Keratinocyte (primary cell): Measurements from ENCODE around the gene SERPINA10. TPM values are rescaled to one million over a fixed set of nuclear protein-coding genes. Genes with fewer than 3 reads are reported as not detected.

Source experiments
- DNase-seq: peaks from one replicate; pipeline ENCODE4 v3.0.0-alpha.2; 2011; ENCODE audit warnings: low read depth, missing footprints, low spot score
- FAIRE-seq: peaks from 2 replicates; lab custom pipeline; 2011; peaks lifted over from hg19 to GRCh38; lab: Jason Lieb, UNC
- H2AFZ ChIP-seq: 2 replicates; pipeline ENCODE4 v1.6.0; 2012; ENCODE audit warnings: low read length, control low read depth, inconsistent platforms; ENCODE audit not compliant: control insufficient read depth
- H3K27ac ChIP-seq: 2 replicates; pipeline ENCODE4 v1.5.1; 2011; ENCODE audit warnings: low read length; ENCODE audit not compliant: control insufficient read depth, insufficient read depth
- H3K27me3 ChIP-seq: 3 replicates; pipeline ENCODE4 v1.6.0; 2011; ENCODE audit warnings: low read length; ENCODE audit not compliant: control insufficient read depth, insufficient read depth; ENCODE audit errors: extremely low read depth
- H3K36me3 ChIP-seq, 2 experiments: 2 replicates in 1 of 2; 3 replicates in 1 of 2; pipeline ENCODE4 v1.5.1; 2011; ENCODE audit warnings: low read length in 2 of 2, mild to moderate bottlenecking in 1 of 2; ENCODE audit not compliant: control insufficient read depth in 2 of 2, insufficient read depth in 2 of 2; ENCODE audit errors: extremely low read depth in 1 of 2
- H3K4me1 ChIP-seq: 3 replicates; pipeline ENCODE4 v1.5.1; 2011; ENCODE audit warnings: low read length; ENCODE audit not compliant: control insufficient read depth, insufficient read depth; ENCODE audit errors: extremely low read depth
- H3K4me2 ChIP-seq: 3 replicates; pipeline ENCODE4 v1.6.0; 2011; ENCODE audit warnings: low read depth, low read length; ENCODE audit not compliant: control insufficient read depth, insufficient read depth; ENCODE audit errors: extremely low read depth
- H3K4me3 ChIP-seq, 3 experiments: fragments of 200-600 bp in 1 of 3; sonication (generic) in 1 of 3; 2 replicates in 2 of 3; 3 replicates in 1 of 3; pipeline ENCODE4 v1.5.1; 2011 to 2016; ENCODE audit warnings: low read length in 3 of 3, mild to moderate bottlenecking in 3 of 3, control low read depth in 2 of 3, inconsistent platforms in 1 of 3, low read depth in 1 of 3, mixed read lengths in 1 of 3, mixed run types in 1 of 3, moderate library complexity in 1 of 3; ENCODE audit not compliant: control insufficient read depth in 2 of 3, insufficient read depth in 2 of 3; ENCODE audit errors: extremely low read depth in 1 of 3
- H3K79me2 ChIP-seq: 2 replicates; pipeline ENCODE4 v1.6.0; 2012; ENCODE audit warnings: low read length; ENCODE audit not compliant: control insufficient read depth, insufficient read depth
- H3K9ac ChIP-seq: 3 replicates; pipeline ENCODE4 v1.6.0; 2011; ENCODE audit warnings: low read length; ENCODE audit not compliant: control insufficient read depth, insufficient read depth; ENCODE audit errors: extremely low read depth
- H3K9me1 ChIP-seq: 3 replicates; pipeline ENCODE4 v1.6.0; 2011; ENCODE audit warnings: low read length; ENCODE audit not compliant: control insufficient read depth, insufficient read depth; ENCODE audit errors: extremely low read depth
- H3K9me3 ChIP-seq: 2 replicates; pipeline ENCODE4 v1.5.1; 2012; ENCODE audit warnings: low read depth, low read length; ENCODE audit not compliant: control insufficient read depth
- H4K20me1 ChIP-seq: 3 replicates; pipeline ENCODE4 v1.6.0; 2011; ENCODE audit warnings: low read length; ENCODE audit not compliant: control insufficient read depth, insufficient read depth; ENCODE audit errors: extremely low read depth
- EZH2 ChIP-seq: IDR thresholded peaks from one replicate; pipeline ENCODE4 v1.6.1; 2012; ENCODE audit warnings: inconsistent platforms, mild to moderate bottlenecking, low read length, moderate library complexity
- dilution Hi-C: fragments of 300-500 bp; cut with MboI; formaldehyde crosslinking; loops from one replicate; pipeline ENCODE4 v1.7.0; 2020; ENCODE audit warnings: low sequenced_read_pairs; ENCODE audit not compliant: extremely low pct_ligation_motif_present
- polyA plus RNA-seq, 5 experiments: library from polyadenylated mRNA; depleted of rRNA in 3 of 5; stranded (reverse) in 3 of 5; stranded (forward) in 1 of 5; unstranded in 1 of 5; fragments of >200 nt; gene quantifications; 1 replicate in 1 of 5; 2 replicates in 3 of 5; 3 replicates in 1 of 5; pipeline versions ENCODE4 v1.2.1 to v1.2.3, GENCODE V29; 2011 to 2012; ENCODE audit warnings: missing spikeins in 2 of 5, low read depth in 1 of 5, low replicate concordance in 1 of 5
- TF ChIP-seq, protein P1 (sequence below), 3 experiments: IDR thresholded peaks in 1 of 3; conservative IDR thresholded peaks in 1 of 3; optimal IDR thresholded peaks in 1 of 3; 2 replicates in 2 of 3; 3 replicates in 1 of 3; pipeline versions ENCODE3 to v1.5.1; 2011; ENCODE audit warnings: low read length in 3 of 3, mild to moderate bottlenecking in 3 of 3, moderate library complexity in 2 of 3, control low read depth in 1 of 3, inconsistent platforms in 1 of 3; ENCODE audit not compliant: insufficient read depth in 2 of 3; ENCODE audit errors: extremely low read depth in 1 of 3

SERPINA10 gene
- polyA plus RNA-seq, 1 donor (not counting 4 experiments of a cell fraction or from before 2014, with no cell fraction given): not detected

DNA sequence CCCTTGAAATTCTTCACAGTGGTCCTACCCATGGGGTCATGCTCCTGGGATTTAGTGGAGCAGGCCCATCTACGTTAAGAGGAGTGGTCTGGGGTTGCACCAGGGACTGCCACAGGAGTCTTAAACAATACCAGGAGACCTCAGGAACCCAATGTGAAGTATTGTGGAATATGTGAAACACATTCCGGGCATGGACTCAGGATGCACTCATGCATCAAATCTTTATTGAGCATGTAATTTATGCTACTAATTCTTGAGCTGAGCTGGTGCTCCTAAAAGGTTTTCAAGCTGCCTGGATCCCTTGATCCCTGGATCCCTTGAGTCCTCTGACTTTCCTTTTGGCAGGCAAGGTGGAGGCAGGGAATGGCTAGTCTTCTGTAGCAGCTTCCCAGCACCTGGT, 8.8 kb downstream of the SERPINA10 start:
- H3K27me3 ChIP-seq: no peaks in the 10 kb centered on the region
- dilution Hi-C loops: no loop called here
- H3K27ac ChIP-seq: no peak overlapping the region
- H2AFZ ChIP-seq: no peak overlapping the region
- no peaks in the 10 kb centered on the region for H3K79me2 ChIP-seq
- no peaks in the 10 kb centered on the region for H3K9me3 ChIP-seq
- no peaks in the 10 kb centered on the region for H3K4me1 ChIP-seq
- H3K9me1 ChIP-seq: no peaks in the 10 kb centered on the region
- H3K9ac ChIP-seq: no peak overlapping the region
- H3K36me3 ChIP-seq: no peaks in the 10 kb centered on the region
- no peak for TF ChIP-seq EZH2
- TF ChIP-seq, protein P1, sequence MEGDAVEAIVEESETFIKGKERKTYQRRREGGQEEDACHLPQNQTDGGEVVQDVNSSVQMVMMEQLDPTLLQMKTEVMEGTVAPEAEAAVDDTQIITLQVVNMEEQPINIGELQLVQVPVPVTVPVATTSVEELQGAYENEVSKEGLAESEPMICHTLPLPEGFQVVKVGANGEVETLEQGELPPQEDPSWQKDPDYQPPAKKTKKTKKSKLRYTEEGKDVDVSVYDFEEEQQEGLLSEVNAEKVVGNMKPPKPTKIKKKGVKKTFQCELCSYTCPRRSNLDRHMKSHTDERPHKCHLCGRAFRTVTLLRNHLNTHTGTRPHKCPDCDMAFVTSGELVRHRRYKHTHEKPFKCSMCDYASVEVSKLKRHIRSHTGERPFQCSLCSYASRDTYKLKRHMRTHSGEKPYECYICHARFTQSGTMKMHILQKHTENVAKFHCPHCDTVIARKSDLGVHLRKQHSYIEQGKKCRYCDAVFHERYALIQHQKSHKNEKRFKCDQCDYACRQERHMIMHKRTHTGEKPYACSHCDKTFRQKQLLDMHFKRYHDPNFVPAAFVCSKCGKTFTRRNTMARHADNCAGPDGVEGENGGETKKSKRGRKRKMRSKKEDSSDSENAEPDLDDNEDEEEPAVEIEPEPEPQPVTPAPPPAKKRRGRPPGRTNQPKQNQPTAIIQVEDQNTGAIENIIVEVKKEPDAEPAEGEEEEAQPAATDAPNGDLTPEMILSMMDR (optimal IDR thresholded peaks at IDR 0.05 in 1 of 3, IDR thresholded peaks at IDR 0.05 in 1 of 3, conservative IDR thresholded peaks at IDR 0.05 in 1 of 3; ENCODE audit: extremely low read depth in 1 of 3, insufficient read depth in 2 of 3, low read length in 3 of 3): no peak
- H3K4me3 ChIP-seq: no peak overlapping the region
- no peak overlapping the region for H3K4me2 ChIP-seq
- H4K20me1 ChIP-seq: no peaks in the 10 kb centered on the region
- no peak for FAIRE-seq
- no peak for DNase-seq

DNA sequence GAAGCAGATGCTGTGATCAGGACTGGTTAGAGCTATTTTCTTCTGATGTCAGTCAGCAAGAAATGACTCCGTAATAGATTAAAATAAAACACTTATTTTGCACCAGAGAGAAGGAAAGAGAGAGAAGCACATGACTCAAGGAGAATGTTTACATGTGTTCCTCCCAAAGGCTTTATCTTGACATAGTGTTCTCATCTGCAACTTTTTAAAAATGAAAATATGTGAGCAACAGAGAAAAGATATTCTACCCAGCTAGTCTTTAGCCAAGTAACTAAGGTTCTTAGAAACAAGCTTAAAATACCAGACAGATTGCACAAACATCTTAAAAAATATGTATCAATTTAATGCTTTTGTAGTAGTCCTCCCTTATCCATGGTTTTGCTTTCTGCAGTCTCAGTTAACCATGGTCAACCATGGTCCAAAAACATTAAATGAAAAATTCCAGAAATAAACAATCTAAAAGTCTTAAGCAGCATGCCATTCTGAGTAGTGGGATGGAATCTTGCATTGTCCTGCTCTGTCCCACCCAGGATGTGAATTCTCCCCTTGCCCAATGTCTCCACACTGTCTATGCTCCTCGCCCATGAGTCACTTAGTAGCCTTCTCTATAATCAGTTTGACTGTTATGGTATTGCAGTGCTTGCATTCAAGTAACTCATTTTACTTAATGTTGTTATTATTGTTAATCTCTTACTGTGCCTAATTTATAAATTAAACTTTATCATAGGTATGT, 9.9 kb downstream of the SERPINA10 start:
- H3K9ac ChIP-seq: no peak overlapping the region
- no peaks in the 10 kb centered on the region for H3K9me1 ChIP-seq
- no peaks in the 10 kb centered on the region for H3K27me3 ChIP-seq
- no peaks in the 10 kb centered on the region for H4K20me1 ChIP-seq
- no peaks in the 10 kb centered on the region for H3K79me2 ChIP-seq
- no peaks in the 10 kb centered on the region for H3K36me3 ChIP-seq
- FAIRE-seq (no peak), DNase-seq (no peak)
- no peak overlapping the region for H2AFZ ChIP-seq
- no peak overlapping the region for H3K27ac ChIP-seq
- no peak overlapping the region for H3K4me2 ChIP-seq
- no peaks in the 10 kb centered on the region for H3K9me3 ChIP-seq
- TF ChIP-seq EZH2: no peak
- TF ChIP-seq, protein P1 (optimal IDR thresholded peaks at IDR 0.05 in 1 of 3, IDR thresholded peaks at IDR 0.05 in 1 of 3, conservative IDR thresholded peaks at IDR 0.05 in 1 of 3; ENCODE audit: extremely low read depth in 1 of 3, insufficient read depth in 2 of 3, low read length in 3 of 3): no peak
- H3K4me3 ChIP-seq: no peak overlapping the region
- dilution Hi-C loops: no loop called here
- H3K4me1 ChIP-seq: no peaks in the 10 kb centered on the region
